Measurements from ENCODE around the gene ZSWIM4. TPM values are rescaled to one million over a fixed set of nuclear protein-coding genes. Genes with fewer than 3 reads are reported as not detected.

ZSWIM4 gene
- total and polyA plus RNA-seq, 2 experiments from 2014 or later: 5.4 to 42.3 TPM

DNA sequence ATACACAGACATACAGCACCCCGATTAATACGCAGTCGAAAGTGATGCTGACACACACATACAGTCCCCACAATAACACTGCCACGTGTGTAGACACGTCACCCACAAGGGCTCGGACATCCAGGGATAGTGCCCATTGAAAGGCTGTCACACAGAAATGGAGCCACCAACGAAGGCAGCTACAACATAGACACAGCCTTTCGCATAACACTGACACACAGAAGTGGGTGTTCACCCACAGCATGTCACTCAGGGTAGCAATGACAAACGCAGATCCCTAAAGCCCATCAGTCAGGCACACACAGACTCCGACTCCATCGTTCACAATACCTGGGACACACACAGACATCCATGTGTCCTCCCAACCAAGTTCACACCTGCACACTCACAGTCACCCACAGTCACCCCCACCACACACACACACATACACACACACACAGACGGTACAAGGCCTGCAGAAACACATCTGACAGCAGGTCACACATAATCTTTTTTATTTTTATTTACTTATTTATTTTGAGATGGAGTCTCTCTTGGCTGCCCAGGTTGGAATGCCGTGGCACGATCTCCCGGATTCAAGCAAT, 71.3 kb downstream of the ZSWIM4 start:
- Mint-ChIP-seq H3K36me3 (ENCODE audit: low read depth) (no peaks in the 10 kb centered on the region; the same call in 2 of the 3 replicates), H3K27ac (no peak overlapping the region), H3K4me3 (peak overlapping the region; percentile 61), H3K27me3 (ENCODE audit: insufficient read depth, low read depth, poor library complexity) (peaks cover 77% of the 10 kb centered on the region), H3K9me3 (no peaks in the 10 kb centered on the region; the same call in 2 of the 3 replicates), H3K4me1 (peaks cover 11% of the 10 kb centered on the region)
- peaks cover 3% of the 10 kb centered on the region for H3K4me1 ChIP-seq (ENCODE audit: insufficient read depth)
- no peaks in the 10 kb centered on the region for H3K9me2 ChIP-seq (ENCODE audit: insufficient read depth)
- peak overlapping the region; percentile 82 for H3K4me2 ChIP-seq
- ATAC-seq (no peak), DNase-seq (ENCODE audit: low spot score) (no peak)
- no peak overlapping the region for H2AFZ ChIP-seq
- H3K79me2 ChIP-seq (replicated peaks; ENCODE audit: insufficient read depth): no peaks in the 10 kb centered on the region
- H3K27ac ChIP-seq (ENCODE audit: low read depth): no peak overlapping the region
- peaks cover 23% of the 10 kb centered on the region for H3F3A ChIP-seq (replicated peaks; ENCODE audit: low read depth)
- TF ChIP-seq JUNB (IDR thresholded peaks at IDR 0.05; ENCODE audit: unreplicated experiment): no peak
- TF ChIP-seq NANOG (IDR thresholded peaks at IDR 0.05; ENCODE audit: borderline replicate concordance): no peak
- TF ChIP-seq POLR2AphosphoS5 (IDR thresholded peaks at IDR 0.05; ENCODE audit: low read depth): no peak
- no peak for TF ChIP-seq REST (IDR thresholded peaks at IDR 0.05; ENCODE audit: unreplicated experiment)
- TF ChIP-seq ZNF462 (CRISPR knock-in tag; IDR thresholded peaks at IDR 0.05): no peak
- TF ChIP-seq, protein P1, sequence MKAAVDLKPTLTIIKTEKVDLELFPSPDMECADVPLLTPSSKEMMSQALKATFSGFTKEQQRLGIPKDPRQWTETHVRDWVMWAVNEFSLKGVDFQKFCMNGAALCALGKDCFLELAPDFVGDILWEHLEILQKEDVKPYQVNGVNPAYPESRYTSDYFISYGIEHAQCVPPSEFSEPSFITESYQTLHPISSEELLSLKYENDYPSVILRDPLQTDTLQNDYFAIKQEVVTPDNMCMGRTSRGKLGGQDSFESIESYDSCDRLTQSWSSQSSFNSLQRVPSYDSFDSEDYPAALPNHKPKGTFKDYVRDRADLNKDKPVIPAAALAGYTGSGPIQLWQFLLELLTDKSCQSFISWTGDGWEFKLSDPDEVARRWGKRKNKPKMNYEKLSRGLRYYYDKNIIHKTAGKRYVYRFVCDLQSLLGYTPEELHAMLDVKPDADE (IDR thresholded peaks at IDR 0.05): no peak
- no peak for TF ChIP-seq EZH2 (IDR thresholded peaks at IDR 0.05; ENCODE audit: low read depth, unreplicated experiment)
- no peak for TF ChIP-seq STAT1 (IDR thresholded peaks at IDR 0.05; ENCODE audit: unreplicated experiment)
- no peak for TF ChIP-seq CREB1 (CRISPR knock-in tag; IDR thresholded peaks at IDR 0.05; ENCODE audit: low read depth)
- no peak for TF ChIP-seq EZH2phosphoT487 (IDR thresholded peaks at IDR 0.05; ENCODE audit: unreplicated experiment)
- no peak for TF ChIP-seq ZNF331 (CRISPR knock-in tag; IDR thresholded peaks at IDR 0.05; ENCODE audit: low read depth)
- TF ChIP-seq ZNF114 (CRISPR knock-in tag; IDR thresholded peaks at IDR 0.05): no peak
- TF ChIP-seq, protein P2, sequence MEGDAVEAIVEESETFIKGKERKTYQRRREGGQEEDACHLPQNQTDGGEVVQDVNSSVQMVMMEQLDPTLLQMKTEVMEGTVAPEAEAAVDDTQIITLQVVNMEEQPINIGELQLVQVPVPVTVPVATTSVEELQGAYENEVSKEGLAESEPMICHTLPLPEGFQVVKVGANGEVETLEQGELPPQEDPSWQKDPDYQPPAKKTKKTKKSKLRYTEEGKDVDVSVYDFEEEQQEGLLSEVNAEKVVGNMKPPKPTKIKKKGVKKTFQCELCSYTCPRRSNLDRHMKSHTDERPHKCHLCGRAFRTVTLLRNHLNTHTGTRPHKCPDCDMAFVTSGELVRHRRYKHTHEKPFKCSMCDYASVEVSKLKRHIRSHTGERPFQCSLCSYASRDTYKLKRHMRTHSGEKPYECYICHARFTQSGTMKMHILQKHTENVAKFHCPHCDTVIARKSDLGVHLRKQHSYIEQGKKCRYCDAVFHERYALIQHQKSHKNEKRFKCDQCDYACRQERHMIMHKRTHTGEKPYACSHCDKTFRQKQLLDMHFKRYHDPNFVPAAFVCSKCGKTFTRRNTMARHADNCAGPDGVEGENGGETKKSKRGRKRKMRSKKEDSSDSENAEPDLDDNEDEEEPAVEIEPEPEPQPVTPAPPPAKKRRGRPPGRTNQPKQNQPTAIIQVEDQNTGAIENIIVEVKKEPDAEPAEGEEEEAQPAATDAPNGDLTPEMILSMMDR (conservative IDR thresholded peaks at IDR 0.05; ENCODE audit: low read depth in 2 of 2): no peak
- H3K4me3 ChIP-seq: peak overlapping the region; percentile 60
- H3K36me3 ChIP-seq (ENCODE audit: insufficient read depth): no peaks in the 10 kb centered on the region
- no peaks in the 10 kb centered on the region for H4K20me1 ChIP-seq (replicated peaks; ENCODE audit: insufficient read depth)
- peaks cover 86% of the 10 kb centered on the region for H3K27me3 ChIP-seq (ENCODE audit: insufficient read depth)

Data from GM23338 (cell line).